GM12865 (cell line): Measurements from ENCODE around the gene DPPA3.
A peak's percentile ranks its signal among the peaks of the same experiment; 100 is the strongest.
"Not testable (repeated sequence)": the region's sequence is repeated elsewhere in the genome, so short reads cannot be mapped to it uniquely, and the experiment has no call there.

Experiments
- DNase-seq: peaks from one replicate; pipeline ENCODE4 v3.0.0; 2010; ENCODE audit warnings: low read depth
- H3K4me3 ChIP-seq: 2 replicates; pipeline ENCODE4 v1.5.1; 2011; ENCODE audit warnings: mild to moderate bottlenecking, low read depth, low read length, control low read depth
- CTCF ChIP-seq: IDR thresholded peaks from 2 replicates; pipeline ENCODE4 v1.5.1; 2011; ENCODE audit warnings: low read length, control low read depth, low read depth, inconsistent platforms; ENCODE audit not compliant: insufficient read depth; ENCODE audit errors: missing control alignments

DPPA3 gene

GRCh38 chr12:7723926-7724325 is 12.7 kb downstream of the DPPA3 start:
- H3K4me3 ChIP-seq, result no peak overlapping the region
- no peak for TF ChIP-seq CTCF
- no peak for DNase-seq

DNA sequence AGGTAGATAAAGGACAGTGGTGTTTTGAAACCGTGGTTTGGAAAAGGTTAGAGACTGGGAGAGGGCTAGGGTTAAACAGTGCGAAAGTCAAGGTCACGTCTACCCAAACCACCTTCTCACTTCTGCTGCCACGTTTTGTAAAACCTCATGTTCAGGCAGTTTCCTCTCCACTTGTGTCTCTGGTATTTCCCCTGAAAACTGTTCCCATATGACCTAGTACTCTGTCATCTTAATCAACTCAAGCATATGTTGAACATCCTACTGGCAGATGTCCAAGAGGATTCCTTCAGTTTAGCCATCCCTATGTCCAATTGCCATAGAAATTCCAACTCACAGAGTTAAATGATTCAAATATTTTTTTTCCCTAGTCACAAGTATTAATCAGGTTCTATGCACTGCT is 18.5 kb downstream of the DPPA3 start:
- H3K4me3 ChIP-seq, result no peak overlapping the region
- TF ChIP-seq CTCF, result no peak
- no peak for DNase-seq

DNA sequence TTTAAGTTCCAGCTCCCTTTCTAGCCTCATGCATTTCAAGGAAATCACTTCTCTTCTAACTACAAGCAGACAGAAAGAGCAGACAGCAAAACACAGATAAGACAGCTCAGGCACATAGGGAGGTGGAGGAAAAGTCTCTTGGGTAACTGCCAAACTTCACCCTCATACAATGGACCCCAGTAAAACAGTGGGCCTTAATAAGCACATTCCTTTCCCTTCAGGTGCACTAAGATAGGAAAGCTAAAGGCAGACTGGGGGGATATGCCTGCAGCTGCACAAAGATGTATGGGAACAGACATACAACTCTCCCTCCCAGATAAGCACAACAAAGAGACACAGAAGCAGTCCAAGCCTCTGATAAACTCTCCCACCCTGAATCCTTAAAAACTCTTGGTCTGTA is 19.8 kb downstream of the DPPA3 start:
- not testable (repeated sequence) for DNase-seq, H3K4me3 ChIP-seq

- H3K4me3 ChIP-seq, result no peak overlapping the region
- no peak for DNase-seq
- no peak for TF ChIP-seq CTCF
Observed at GRCh38 chr12:7731486-7731885, 20.3 kb downstream of the DPPA3 start.

- TF ChIP-seq CTCF, result no peak
- H3K4me3 ChIP-seq, result no peak overlapping the region
- DNase-seq, result no peak
Observed at GRCh38 chr12:7732993-7733392, 21.8 kb downstream of the DPPA3 start.

- TF ChIP-seq CTCF, result no peak
- peak; percentile 51 for DNase-seq
- H3K4me3 ChIP-seq, result no peak within 1 kb of the TSS
Observed at GRCh38 chr12:7747246-7747645, 36.0 kb downstream of the DPPA3 start, which contains the start of gene CLEC4C. CLEC4C (minus strand) TSS chr12:7747375; CDS start chr12:7747348, 27 bp downstream.

- no peak overlapping the region for H3K4me3 ChIP-seq
- DNase-seq, result peak; percentile 34
- TF ChIP-seq CTCF, result no peak
Observed at GRCh38 chr12:7748852-7749251, 37.6 kb downstream of the DPPA3 start.
